H9 (cell line): ENCODE data around the gene CCDC187. TPM values are rescaled to one million over a fixed set of nuclear protein-coding genes. Genes with fewer than 3 reads are reported as not detected.

Source experiments
- DNase-seq: peaks from one replicate; pipeline ENCODE4 v3.0.0-alpha.2; 2017
- H2AFZ ChIP-seq: one replicate; pipeline ENCODE4 v1.6.1; 2013; ENCODE audit warnings: mild to moderate bottlenecking, low read length, control low read depth, moderate library complexity
- H2AK5ac ChIP-seq: 2 replicates; pipeline ENCODE4 v1.6.1; 2013; ENCODE audit warnings: low read length, control low read depth, mixed read lengths; ENCODE audit not compliant: insufficient read length
- H2BK120ac ChIP-seq: one replicate; pipeline ENCODE4 v1.6.1; 2013; ENCODE audit warnings: low read depth, mild to moderate bottlenecking, low read length, control low read depth, inconsistent platforms; ENCODE audit not compliant: poor library complexity, severe bottlenecking
- H2BK12ac ChIP-seq: 2 replicates; pipeline ENCODE4 v1.6.1; 2013; ENCODE audit warnings: low read length, control low read depth, mixed read lengths, low read depth; ENCODE audit not compliant: insufficient read length
- H2BK15ac ChIP-seq: 2 replicates; pipeline ENCODE4 v1.6.1; 2013; ENCODE audit warnings: low read depth, low read length, control low read depth
- H2BK20ac ChIP-seq: one replicate; pipeline ENCODE4 v1.6.1; 2013; ENCODE audit warnings: low read depth, mild to moderate bottlenecking, low read length, control low read depth, inconsistent platforms; ENCODE audit not compliant: poor library complexity, severe bottlenecking
- H2BK5ac ChIP-seq: 2 replicates; pipeline ENCODE4 v1.6.1; 2013; ENCODE audit warnings: low read length, control low read depth, mixed read lengths; ENCODE audit not compliant: insufficient read length
- H3K14ac ChIP-seq: 2 replicates; pipeline ENCODE4 v1.6.1; 2013; ENCODE audit warnings: low read length, control low read depth; ENCODE audit not compliant: insufficient read depth
- H3K18ac ChIP-seq: 2 replicates; pipeline ENCODE4 v1.6.1; 2013; ENCODE audit warnings: low read depth, mild to moderate bottlenecking, mixed read lengths, low read length, control low read depth; ENCODE audit not compliant: insufficient read length
- H3K23ac ChIP-seq: 2 replicates; pipeline ENCODE4 v1.6.1; 2013; ENCODE audit warnings: low read length, control low read depth, mixed read lengths, low read depth; ENCODE audit not compliant: insufficient read length
- H3K23me2 ChIP-seq: 2 replicates; pipeline ENCODE4 v1.6.1; 2013; ENCODE audit warnings: low read depth, mild to moderate bottlenecking, mixed read lengths, low read length, control low read depth; ENCODE audit not compliant: insufficient read length, poor library complexity, severe bottlenecking
- H3K27ac ChIP-seq: 2 replicates; pipeline ENCODE4 v1.5.1; 2013; ENCODE audit warnings: low read length, control low read depth, mixed read lengths, low read depth; ENCODE audit not compliant: insufficient read length
- H3K27me3 ChIP-seq: 2 replicates; pipeline ENCODE4 v1.6.1; 2013; ENCODE audit warnings: low read length, control low read depth, inconsistent platforms; ENCODE audit not compliant: insufficient read depth
- H3K4ac ChIP-seq: 2 replicates; pipeline ENCODE4 v1.6.1; 2013; ENCODE audit warnings: low read depth, mild to moderate bottlenecking, control low read depth, inconsistent platforms, low read length, moderate library complexity
- H3K4me1 ChIP-seq: 2 replicates; pipeline ENCODE4 v1.6.1; 2013; ENCODE audit warnings: low read length, control low read depth, inconsistent platforms; ENCODE audit not compliant: insufficient read depth
- H3K4me2 ChIP-seq: 2 replicates; pipeline ENCODE4 v1.6.1; 2013; ENCODE audit warnings: low read length, control low read depth, mixed read lengths; ENCODE audit not compliant: insufficient read length, insufficient read depth
- H3K56ac ChIP-seq: 2 replicates; pipeline ENCODE4 v1.6.1; 2013; ENCODE audit warnings: low read depth, mild to moderate bottlenecking, mixed read lengths, low read length, control low read depth; ENCODE audit not compliant: insufficient read length
- H3K79me1 ChIP-seq: 2 replicates; pipeline ENCODE4 v1.6.1; 2013; ENCODE audit warnings: low read depth, mild to moderate bottlenecking, moderate library complexity, low read length, control low read depth, inconsistent platforms; ENCODE audit not compliant: insufficient read depth, poor library complexity, severe bottlenecking
- H3K79me2 ChIP-seq: 2 replicates; pipeline ENCODE4 v1.6.1; 2013; ENCODE audit warnings: low read length, control low read depth, inconsistent platforms; ENCODE audit not compliant: insufficient read depth
- H3K9ac ChIP-seq: 2 replicates; pipeline ENCODE4 v1.6.1; 2013; ENCODE audit warnings: low read length, control low read depth, mixed read lengths; ENCODE audit not compliant: insufficient read length; ENCODE audit errors: extremely low read depth
- H3K9me3 ChIP-seq: one replicate; pipeline ENCODE4 v1.6.1; 2013; ENCODE audit warnings: low read depth, low read length, inconsistent platforms; ENCODE audit not compliant: control insufficient read depth
- H3T11ph ChIP-seq: one replicate; pipeline ENCODE4 v1.6.1; 2013; ENCODE audit warnings: mild to moderate bottlenecking, low read length, control low read depth, inconsistent platforms
- H4K20me1 ChIP-seq: one replicate; pipeline ENCODE4 v1.6.1; 2013; ENCODE audit not compliant: control insufficient read depth, insufficient read length, insufficient read depth
- H4K5ac ChIP-seq: 2 replicates; pipeline ENCODE4 v1.6.1; 2013; ENCODE audit warnings: low read depth, mild to moderate bottlenecking, mixed read lengths, low read length, control low read depth; ENCODE audit not compliant: insufficient read length
- H4K8ac ChIP-seq: replicated peaks from 2 replicates; pipeline ENCODE4 v1.6.1; 2013; ENCODE audit warnings: low read length, control low read depth, mixed read lengths, low read depth; ENCODE audit not compliant: insufficient read length
- H4K91ac ChIP-seq: 2 replicates; pipeline ENCODE4 v1.6.1; 2013; ENCODE audit warnings: low read depth, mild to moderate bottlenecking, moderate library complexity, mixed read lengths, low read length, control low read depth; ENCODE audit not compliant: insufficient read length
- H3K27ac Mint-ChIP-seq, 3 experiments: 2 replicates in 2 of 3; 3 replicates in 1 of 3; pipeline ENCODE4 v1.8.0; 2020 to 2021; ENCODE audit warnings: mixed read lengths in 3 of 3, mild to moderate bottlenecking in 1 of 3, moderate library complexity in 1 of 3
- H3K27me3 Mint-ChIP-seq: 2 replicates; pipeline ENCODE4 v1.8.0; 2021; ENCODE audit warnings: low read depth, mild to moderate bottlenecking, moderate library complexity, mixed read lengths
- H3K36me3 Mint-ChIP-seq, 3 experiments: 2 replicates in 2 of 3; 3 replicates in 1 of 3; pipeline ENCODE4 v1.8.0; 2020 to 2021; ENCODE audit warnings: low read depth in 3 of 3, mixed read lengths in 3 of 3; ENCODE audit not compliant: insufficient read depth in 1 of 3
- H3K4me1 Mint-ChIP-seq, 2 experiments: 2 replicates each; pipeline ENCODE4 v1.8.0; 2020; ENCODE audit warnings: mixed read lengths in 2 of 2
- H3K4me3 Mint-ChIP-seq, 2 experiments: 2 replicates in 1 of 2; 3 replicates in 1 of 2; pipeline ENCODE4 v1.8.0; 2020 to 2021; ENCODE audit warnings: mild to moderate bottlenecking in 2 of 2, mixed read lengths in 2 of 2, moderate library complexity in 1 of 2
- H3K9me3 Mint-ChIP-seq, 2 experiments: 2 replicates in 1 of 2; 3 replicates in 1 of 2; pipeline ENCODE4 v1.8.0; 2020; ENCODE audit warnings: mild to moderate bottlenecking in 2 of 2, mixed read lengths in 2 of 2, moderate library complexity in 1 of 2
- WGBS: extraction: QIAGEN DNeasy Blood & Tissue Kit; methylation state at CpG from one replicate; pipeline ENCODE4 v1.1.7; 2013; ENCODE audit warnings: missing lambda C conversion rate, low lambda C conversion rate, mixed read lengths; ENCODE audit not compliant: insufficient read length; ENCODE audit errors: extremely low coverage; 5-methylcytosine and 5-hydroxymethylcytosine counted together
- total RNA-seq: library from RNA; stranded (reverse); gene quantifications from 2 replicates; pipeline ENCODE4 v1.2.1, GENCODE V29; 2021
- TF ChIP-seq, protein P1 (sequence below): fragments of 200-600 bp; sonication (generic); conservative IDR thresholded peaks from 3 replicates; pipeline ENCODE4 v1.8.0; 2021; ENCODE audit warnings: antibody characterized with exemption, mild to moderate bottlenecking

CCDC187 gene
- total RNA-seq, 1 experiment from 2014 or later = 0.07 TPM

DNA sequence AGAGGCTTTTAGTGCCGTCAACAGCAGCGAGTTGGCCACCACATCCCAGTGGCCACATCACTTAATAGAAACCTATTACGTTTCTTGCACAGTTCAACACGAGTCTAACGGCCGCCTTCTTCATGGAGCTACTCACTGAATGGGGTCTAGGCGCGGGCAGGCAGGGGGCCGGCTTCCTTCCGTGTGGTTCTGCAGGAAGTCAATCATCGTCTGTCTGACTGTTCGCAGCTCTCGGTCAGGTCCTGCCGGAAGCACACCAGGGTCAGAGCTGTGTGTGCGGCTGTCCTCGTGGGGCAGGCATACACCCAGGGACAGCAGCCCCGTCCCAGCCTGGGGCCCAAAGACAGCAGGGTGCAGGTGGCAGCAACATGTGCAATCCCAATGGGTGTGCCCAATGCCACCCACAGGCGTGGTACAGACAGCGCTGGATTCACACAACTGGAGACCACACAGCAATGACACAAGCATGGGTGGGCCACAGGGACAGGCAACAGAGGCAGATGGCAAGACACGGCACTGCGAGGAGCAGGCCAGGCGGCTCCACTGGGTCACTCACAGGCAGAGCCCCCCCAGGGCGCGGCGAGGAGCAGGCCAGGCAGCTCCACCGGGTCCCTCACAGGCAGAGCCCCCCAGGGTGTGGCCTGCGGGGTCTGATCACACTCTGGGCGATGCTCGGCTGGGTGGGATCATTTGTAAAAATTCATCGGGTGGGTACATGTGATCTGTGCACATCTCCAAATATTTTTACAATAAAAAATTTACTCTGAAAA is 79.8 kb downstream of the CCDC187 start:
- no peak overlapping the region for H4K91ac ChIP-seq
- H4K8ac ChIP-seq = no peak overlapping the region
- no peaks in the 10 kb centered on the region for H3K23me2 ChIP-seq
- no peak overlapping the region for H2BK120ac ChIP-seq
- H3K79me1 ChIP-seq = no peaks in the 10 kb centered on the region
- WGBS = no CpG with 5 or more reads among the region's 30 CpGs
- H3K4me2 ChIP-seq = no peak overlapping the region
- Mint-ChIP-seq H3K9me3 (no peaks in the 10 kb centered on the region), H3K4me1 (peaks cover 0 to 5% of the 10 kb centered on the region in 2 experiments; a peak in 2 of 4 replicates), H3K27ac (no peak overlapping the region), H3K27me3 (no peaks in the 10 kb centered on the region), H3K4me3 (no peak overlapping the region), H3K36me3 (peaks cover 16 to 41% (median 19%) of the 10 kb centered on the region in 3 experiments)
- no peak overlapping the region for H2AK5ac ChIP-seq
- H4K20me1 ChIP-seq = no peaks in the 10 kb centered on the region
- no peak overlapping the region for H2BK15ac ChIP-seq
- H3K56ac ChIP-seq = no peak overlapping the region
- TF ChIP-seq, protein P1, sequence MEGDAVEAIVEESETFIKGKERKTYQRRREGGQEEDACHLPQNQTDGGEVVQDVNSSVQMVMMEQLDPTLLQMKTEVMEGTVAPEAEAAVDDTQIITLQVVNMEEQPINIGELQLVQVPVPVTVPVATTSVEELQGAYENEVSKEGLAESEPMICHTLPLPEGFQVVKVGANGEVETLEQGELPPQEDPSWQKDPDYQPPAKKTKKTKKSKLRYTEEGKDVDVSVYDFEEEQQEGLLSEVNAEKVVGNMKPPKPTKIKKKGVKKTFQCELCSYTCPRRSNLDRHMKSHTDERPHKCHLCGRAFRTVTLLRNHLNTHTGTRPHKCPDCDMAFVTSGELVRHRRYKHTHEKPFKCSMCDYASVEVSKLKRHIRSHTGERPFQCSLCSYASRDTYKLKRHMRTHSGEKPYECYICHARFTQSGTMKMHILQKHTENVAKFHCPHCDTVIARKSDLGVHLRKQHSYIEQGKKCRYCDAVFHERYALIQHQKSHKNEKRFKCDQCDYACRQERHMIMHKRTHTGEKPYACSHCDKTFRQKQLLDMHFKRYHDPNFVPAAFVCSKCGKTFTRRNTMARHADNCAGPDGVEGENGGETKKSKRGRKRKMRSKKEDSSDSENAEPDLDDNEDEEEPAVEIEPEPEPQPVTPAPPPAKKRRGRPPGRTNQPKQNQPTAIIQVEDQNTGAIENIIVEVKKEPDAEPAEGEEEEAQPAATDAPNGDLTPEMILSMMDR = no peak
- H2AFZ ChIP-seq = no peak overlapping the region
- H3K27ac ChIP-seq = no peak overlapping the region
- H3K4me1 ChIP-seq = no peaks in the 10 kb centered on the region
- no peak overlapping the region for H3T11ph ChIP-seq
- no peak overlapping the region for H3K23ac ChIP-seq
- H3K14ac ChIP-seq = no peak overlapping the region
- H3K9ac ChIP-seq = no peak overlapping the region
- no peaks in the 10 kb centered on the region for H3K27me3 ChIP-seq
- no peaks in the 10 kb centered on the region; the same call in 1 of the 2 replicates for H3K79me2 ChIP-seq
- no peaks in the 10 kb centered on the region for H3K9me3 ChIP-seq
- H2BK12ac ChIP-seq = no peak overlapping the region
- no peak overlapping the region for H3K4ac ChIP-seq
- DNase-seq = no peak
- no peak overlapping the region for H4K5ac ChIP-seq
- H2BK5ac ChIP-seq = no peak overlapping the region
- no peak overlapping the region for H3K18ac ChIP-seq
- H2BK20ac ChIP-seq = no peak overlapping the region
